HEK293 (cell line): ENCODE data around the gene ZSCAN32.

Experiments
- CTCF ChIA-PET: fragments of 350-600 bp; formaldehyde crosslinking; extraction: SDS; loops from one replicate; lab custom pipeline; 2021; ENCODE audit warnings: antibody characterized with exemption; lab: Yijun Ruan, JAX
- POLR2A ChIA-PET: fragments of 300-600 bp; formaldehyde crosslinking; extraction: SDS; loops from one replicate; lab custom pipeline; 2020; ENCODE audit warnings: antibody characterized with exemption, inconsistent platforms; lab: Yijun Ruan, JAX
- H3K27ac ChIP-seq: fragments of 200-500 bp; sonication (Bioruptor generic); 2 replicates; pipeline ENCODE4 v1.5.1; 2014; ENCODE audit warnings: low read depth, low read length, control low read depth, inconsistent platforms; ENCODE audit errors: extremely low read depth
- H3K36me3 ChIP-seq, 2 experiments: fragments of 200-500 bp in 1 of 2; sonication (Bioruptor generic) in 1 of 2; 1 replicate in 1 of 2; 2 replicates in 1 of 2; pipeline ENCODE4 v1.5.1; 2014 to 2017; ENCODE audit warnings: inconsistent platforms in 2 of 2, low read length in 2 of 2; ENCODE audit not compliant: control insufficient read depth in 2 of 2, insufficient read depth in 1 of 2
- H3K4me1 ChIP-seq: fragments of 200-500 bp; sonication (Bioruptor generic); 2 replicates; pipeline ENCODE4 v1.5.1; 2014; ENCODE audit warnings: mild to moderate bottlenecking, low read length, inconsistent platforms; ENCODE audit not compliant: control insufficient read depth, insufficient read depth
- H3K4me3 ChIP-seq: 2 replicates; pipeline ENCODE4 v1.5.1; 2011; ENCODE audit warnings: low read depth, mild to moderate bottlenecking, control low read depth, low read length, moderate library complexity
- H3K9me3 ChIP-seq: fragments of 200-500 bp; sonication (Bioruptor generic); 2 replicates; pipeline ENCODE4 v1.5.1; 2014; ENCODE audit warnings: low read depth, low read length, inconsistent platforms; ENCODE audit not compliant: control insufficient read depth, insufficient read depth
- GLI4 ChIP-seq: fragments of 450-650 bp; formaldehyde crosslinking; IDR thresholded peaks from 2 replicates; pipeline ENCODE4 v1.5.1; 2016; ENCODE audit warnings: missing biosample characterization, missing genetic modification characterization
- GLIS2 ChIP-seq: fragments of 450-650 bp; formaldehyde crosslinking; IDR thresholded peaks from 2 replicates; pipeline ENCODE4 v1.5.1; 2016; ENCODE audit warnings: missing biosample characterization, missing genetic modification characterization
- REPIN1 ChIP-seq: fragments of 450-650 bp; formaldehyde crosslinking; IDR thresholded peaks from 2 replicates; pipeline ENCODE4 v1.5.1; 2017; ENCODE audit warnings: missing biosample characterization, missing genetic modification characterization, low read depth
- SALL2 ChIP-seq: fragments of 450-650 bp; formaldehyde crosslinking; IDR thresholded peaks from 2 replicates; pipeline ENCODE4 v1.5.0; 2017; ENCODE audit warnings: missing biosample characterization, mild to moderate bottlenecking, missing genetic modification characterization, borderline replicate concordance
- SCRT2 ChIP-seq: fragments of 450-650 bp; formaldehyde crosslinking; IDR thresholded peaks from 2 replicates; pipeline ENCODE4 v1.5.1; 2016; ENCODE audit warnings: missing biosample characterization, missing genetic modification characterization
- TRIM28 ChIP-seq: IDR thresholded peaks from 2 replicates; pipeline ENCODE4 v1.6.1; 2011; ENCODE audit warnings: low read length, control low read depth, borderline replicate concordance
- ZBTB20 ChIP-seq: fragments of 450-650 bp; formaldehyde crosslinking; IDR thresholded peaks from 2 replicates; pipeline ENCODE4 v1.5.1; 2016; ENCODE audit warnings: missing biosample characterization, missing genetic modification characterization
- ZBTB7A ChIP-seq: fragments of 450-650 bp; formaldehyde crosslinking; IDR thresholded peaks from 2 replicates; pipeline ENCODE4 v1.5.1; 2016; ENCODE audit warnings: low read depth, missing biosample characterization, missing genetic modification characterization
- ZBTB8A ChIP-seq: fragments of 450-650 bp; formaldehyde crosslinking; IDR thresholded peaks from 2 replicates; pipeline ENCODE4 v1.5.1; 2016; ENCODE audit warnings: missing biosample characterization, missing genetic modification characterization
- ZFHX2 ChIP-seq: fragments of 450-650 bp; formaldehyde crosslinking; conservative IDR thresholded peaks from 2 replicates; pipeline ENCODE4 v1.5.1; 2016; ENCODE audit warnings: missing biosample characterization, missing genetic modification characterization
- ZFP37 ChIP-seq: fragments of 450-650 bp; formaldehyde crosslinking; IDR thresholded peaks from 2 replicates; pipeline ENCODE4 v1.5.1; 2016; ENCODE audit warnings: missing biosample characterization, missing genetic modification characterization
- ZNF169 ChIP-seq: fragments of 450-650 bp; formaldehyde crosslinking; IDR thresholded peaks from 2 replicates; pipeline ENCODE4 v1.5.1; 2016; ENCODE audit warnings: missing biosample characterization, missing genetic modification characterization
- ZNF350 ChIP-seq: fragments of 450-650 bp; formaldehyde crosslinking; IDR thresholded peaks from 2 replicates; pipeline ENCODE4 v1.5.0; 2017; ENCODE audit warnings: missing biosample characterization, mild to moderate bottlenecking, missing genetic modification characterization
- ZNF514 ChIP-seq: fragments of 450-650 bp; formaldehyde crosslinking; IDR thresholded peaks from 2 replicates; pipeline ENCODE4 v1.5.1; 2016; ENCODE audit warnings: missing biosample characterization, missing genetic modification characterization
- ZNF623 ChIP-seq: fragments of 450-650 bp; formaldehyde crosslinking; IDR thresholded peaks from 2 replicates; pipeline ENCODE4 v1.5.1; 2016; ENCODE audit warnings: missing biosample characterization, missing genetic modification characterization
- ZNF654 ChIP-seq: fragments of 450-650 bp; formaldehyde crosslinking; IDR thresholded peaks from 2 replicates; pipeline ENCODE4 v1.5.1; 2016; ENCODE audit warnings: low read depth, missing biosample characterization, missing genetic modification characterization
- ZNF768 ChIP-seq: fragments of 450-650 bp; formaldehyde crosslinking; IDR thresholded peaks from 2 replicates; pipeline ENCODE4 v1.5.1; 2018; ENCODE audit warnings: missing biosample characterization, mild to moderate bottlenecking, missing genetic modification characterization
- ZSCAN30 ChIP-seq: fragments of 450-650 bp; IDR thresholded peaks from 2 replicates; pipeline ENCODE4 v1.5.1; 2018; ENCODE audit warnings: missing biosample characterization, mild to moderate bottlenecking, missing genetic modification characterization, moderate library complexity
- TF ChIP-seq, protein P1 (sequence below): fragments of 450-650 bp; formaldehyde crosslinking; IDR thresholded peaks from 2 replicates; pipeline ENCODE4 v1.5.1; 2016; ENCODE audit warnings: missing biosample characterization, missing genetic modification characterization
- TF ChIP-seq, protein P2 (sequence below): fragments of 450-650 bp; formaldehyde crosslinking; optimal IDR thresholded peaks from 2 replicates; pipeline ENCODE3; 2016; ENCODE audit warnings: missing biosample characterization, mild to moderate bottlenecking, missing genetic modification characterization
- TF ChIP-seq, protein P3 (sequence below): fragments of 450-650 bp; formaldehyde crosslinking; IDR thresholded peaks from 2 replicates; pipeline ENCODE4 v1.5.1; 2016; ENCODE audit warnings: missing biosample characterization, missing genetic modification characterization
- TF ChIP-seq, protein P4 (sequence below): fragments of 450-650 bp; formaldehyde crosslinking; IDR thresholded peaks from 2 replicates; pipeline ENCODE4 v1.5.1; 2017; ENCODE audit warnings: missing biosample characterization, missing genetic modification characterization
- TF ChIP-seq, protein P5 (sequence below): fragments of 450-650 bp; formaldehyde crosslinking; IDR thresholded peaks from 2 replicates; pipeline ENCODE4 v1.5.1; 2016; ENCODE audit warnings: missing biosample characterization, missing genetic modification characterization
- TF ChIP-seq, protein P6 (sequence below): fragments of 450-650 bp; formaldehyde crosslinking; IDR thresholded peaks from 2 replicates; pipeline ENCODE4 v1.5.1; 2017; ENCODE audit warnings: missing biosample characterization, missing genetic modification characterization

Gene ZSCAN32

DNA sequence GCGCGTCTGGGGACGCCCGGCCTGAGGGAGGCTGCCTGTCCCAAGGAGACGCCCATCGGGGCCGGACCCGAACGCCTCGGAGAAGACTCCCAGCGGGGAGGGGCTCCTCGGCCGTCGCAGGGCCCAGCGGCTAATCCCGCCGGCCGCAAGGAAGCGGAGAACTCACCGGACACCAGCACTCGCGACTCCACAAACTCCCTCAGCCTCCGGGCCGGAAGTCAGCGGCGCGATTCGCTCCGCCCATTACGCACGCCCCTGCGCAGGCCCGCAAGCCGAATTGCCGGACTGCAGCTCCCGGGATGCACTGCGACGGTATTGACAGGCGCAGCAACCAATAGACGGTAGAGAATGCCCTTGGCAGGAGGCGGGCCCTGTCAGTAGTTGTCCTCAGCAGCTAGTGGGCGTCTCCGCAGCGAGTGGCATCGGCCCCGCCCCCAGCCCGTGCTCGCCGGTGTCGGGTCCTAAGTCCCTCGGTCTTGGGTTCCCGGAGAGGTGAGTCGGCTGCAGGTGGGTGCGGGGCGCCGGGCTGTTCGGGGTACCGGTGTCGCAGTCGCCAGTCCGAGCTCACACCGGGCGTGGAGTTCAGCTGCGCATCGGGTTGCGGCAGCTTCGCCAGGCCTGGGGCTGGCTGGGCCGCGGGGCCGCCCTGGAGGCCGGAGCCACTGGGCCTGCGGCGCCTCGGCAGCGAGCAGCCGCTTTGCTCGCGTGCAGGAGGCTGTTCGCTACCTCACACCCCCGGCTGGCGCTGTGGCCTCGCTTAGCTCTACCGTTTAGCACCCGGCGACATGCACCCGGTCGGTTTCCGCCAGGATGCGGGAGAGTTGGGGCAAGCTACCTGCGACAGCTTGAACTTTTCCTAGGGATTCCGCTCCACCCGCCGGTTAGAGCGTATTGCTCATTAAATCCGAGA is at the start of gene ZSCAN32, which contains the start of gene ZNF174 (continued):
- TF ChIP-seq SALL2 (no peak), ZBTB7A (tag by site-specific recombination) (peak; percentile 88; the same call in 1 of the 2 replicates), SCRT2 (tag by site-specific recombination) (peak; percentile 80), ZNF514 (tag by site-specific recombination) (no peak), GLIS2 (0 out of 2 replicates have a peak, but pooled peaks have one; percentile 30), ZNF623 (no peak), ZSCAN30 (peak; percentile 89), GLI4 (tag by site-specific recombination) (0 out of 2 replicates have a peak, but pooled peaks have one; percentile 15), REPIN1 (tag by site-specific recombination) (peak; percentile 68; the same call in 1 of the 2 replicates), ZNF169 (0 out of 2 replicates have a peak, but pooled peaks have one; percentile 35), ZBTB8A (tag by site-specific recombination) (peak; percentile 44; the same call in 1 of the 2 replicates), TRIM28 (peak; percentile 77; the same call in 1 of the 2 replicates), ZNF768 (tag by site-specific recombination) (no peak; the same call in 1 of the 2 replicates)
- TF ChIP-seq, protein P1, sequence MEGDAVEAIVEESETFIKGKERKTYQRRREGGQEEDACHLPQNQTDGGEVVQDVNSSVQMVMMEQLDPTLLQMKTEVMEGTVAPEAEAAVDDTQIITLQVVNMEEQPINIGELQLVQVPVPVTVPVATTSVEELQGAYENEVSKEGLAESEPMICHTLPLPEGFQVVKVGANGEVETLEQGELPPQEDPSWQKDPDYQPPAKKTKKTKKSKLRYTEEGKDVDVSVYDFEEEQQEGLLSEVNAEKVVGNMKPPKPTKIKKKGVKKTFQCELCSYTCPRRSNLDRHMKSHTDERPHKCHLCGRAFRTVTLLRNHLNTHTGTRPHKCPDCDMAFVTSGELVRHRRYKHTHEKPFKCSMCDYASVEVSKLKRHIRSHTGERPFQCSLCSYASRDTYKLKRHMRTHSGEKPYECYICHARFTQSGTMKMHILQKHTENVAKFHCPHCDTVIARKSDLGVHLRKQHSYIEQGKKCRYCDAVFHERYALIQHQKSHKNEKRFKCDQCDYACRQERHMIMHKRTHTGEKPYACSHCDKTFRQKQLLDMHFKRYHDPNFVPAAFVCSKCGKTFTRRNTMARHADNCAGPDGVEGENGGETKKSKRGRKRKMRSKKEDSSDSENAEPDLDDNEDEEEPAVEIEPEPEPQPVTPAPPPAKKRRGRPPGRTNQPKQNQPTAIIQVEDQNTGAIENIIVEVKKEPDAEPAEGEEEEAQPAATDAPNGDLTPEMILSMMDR = peak; percentile 70
- TF ChIP-seq, protein P2, sequence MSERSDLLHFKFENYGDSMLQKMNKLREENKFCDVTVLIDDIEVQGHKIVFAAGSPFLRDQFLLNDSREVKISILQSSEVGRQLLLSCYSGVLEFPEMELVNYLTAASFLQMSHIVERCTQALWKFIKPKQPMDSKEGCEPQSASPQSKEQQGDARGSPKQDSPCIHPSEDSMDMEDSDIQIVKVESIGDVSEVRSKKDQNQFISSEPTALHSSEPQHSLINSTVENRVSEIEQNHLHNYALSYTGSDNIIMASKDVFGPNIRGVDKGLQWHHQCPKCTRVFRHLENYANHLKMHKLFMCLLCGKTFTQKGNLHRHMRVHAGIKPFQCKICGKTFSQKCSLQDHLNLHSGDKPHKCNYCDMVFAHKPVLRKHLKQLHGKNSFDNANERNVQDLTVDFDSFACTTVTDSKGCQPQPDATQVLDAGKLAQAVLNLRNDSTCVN (tag by site-specific recombination) = peak; percentile 98
- TF ChIP-seq, protein P3, sequence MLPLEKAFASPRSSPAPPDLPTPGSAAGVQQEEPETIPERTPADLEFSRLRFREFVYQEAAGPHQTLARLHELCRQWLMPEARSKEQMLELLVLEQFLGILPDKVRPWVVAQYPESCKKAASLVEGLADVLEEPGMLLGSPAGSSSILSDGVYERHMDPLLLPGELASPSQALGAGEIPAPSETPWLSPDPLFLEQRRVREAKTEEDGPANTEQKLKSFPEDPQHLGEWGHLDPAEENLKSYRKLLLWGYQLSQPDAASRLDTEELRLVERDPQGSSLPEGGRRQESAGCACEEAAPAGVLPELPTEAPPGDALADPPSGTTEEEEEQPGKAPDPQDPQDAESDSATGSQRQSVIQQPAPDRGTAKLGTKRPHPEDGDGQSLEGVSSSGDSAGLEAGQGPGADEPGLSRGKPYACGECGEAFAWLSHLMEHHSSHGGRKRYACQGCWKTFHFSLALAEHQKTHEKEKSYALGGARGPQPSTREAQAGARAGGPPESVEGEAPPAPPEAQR (tag by site-specific recombination) = peak; percentile 72; the same call in 1 of the 2 replicates
- TF ChIP-seq, protein P4, sequence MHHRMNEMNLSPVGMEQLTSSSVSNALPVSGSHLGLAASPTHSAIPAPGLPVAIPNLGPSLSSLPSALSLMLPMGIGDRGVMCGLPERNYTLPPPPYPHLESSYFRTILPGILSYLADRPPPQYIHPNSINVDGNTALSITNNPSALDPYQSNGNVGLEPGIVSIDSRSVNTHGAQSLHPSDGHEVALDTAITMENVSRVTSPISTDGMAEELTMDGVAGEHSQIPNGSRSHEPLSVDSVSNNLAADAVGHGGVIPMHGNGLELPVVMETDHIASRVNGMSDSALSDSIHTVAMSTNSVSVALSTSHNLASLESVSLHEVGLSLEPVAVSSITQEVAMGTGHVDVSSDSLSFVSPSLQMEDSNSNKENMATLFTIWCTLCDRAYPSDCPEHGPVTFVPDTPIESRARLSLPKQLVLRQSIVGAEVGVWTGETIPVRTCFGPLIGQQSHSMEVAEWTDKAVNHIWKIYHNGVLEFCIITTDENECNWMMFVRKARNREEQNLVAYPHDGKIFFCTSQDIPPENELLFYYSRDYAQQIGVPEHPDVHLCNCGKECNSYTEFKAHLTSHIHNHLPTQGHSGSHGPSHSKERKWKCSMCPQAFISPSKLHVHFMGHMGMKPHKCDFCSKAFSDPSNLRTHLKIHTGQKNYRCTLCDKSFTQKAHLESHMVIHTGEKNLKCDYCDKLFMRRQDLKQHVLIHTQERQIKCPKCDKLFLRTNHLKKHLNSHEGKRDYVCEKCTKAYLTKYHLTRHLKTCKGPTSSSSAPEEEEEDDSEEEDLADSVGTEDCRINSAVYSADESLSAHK (tag by site-specific recombination) = 0 out of 2 replicates have a peak, but pooled peaks have one; percentile 45

DNA sequence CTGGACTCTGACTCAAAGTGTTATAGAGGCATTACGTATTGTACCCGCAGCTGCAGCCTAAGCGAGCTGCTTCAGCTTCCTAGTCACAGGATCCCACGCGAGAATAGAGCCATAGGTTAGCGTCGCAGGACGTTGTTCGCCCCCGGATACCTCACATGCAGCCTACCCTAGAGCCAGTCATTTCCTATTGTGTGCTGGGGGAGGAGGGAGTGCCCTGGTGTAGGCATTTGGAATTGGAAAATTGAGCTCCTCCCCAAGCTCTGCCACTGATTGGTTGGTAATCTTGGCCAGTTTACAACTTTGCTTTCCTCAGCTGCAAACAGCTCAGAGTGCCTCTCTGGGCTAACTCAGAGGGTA is 43.2 kb upstream of the ZSCAN32 start:
- POLR2A ChIA-PET = interaction anchor here (0.5 to 3.3 kb wide), 11 partner anchors 10 to 294 kb away, joined by 3 to 33 read pairs (median 4); partner anchors contain the start of genes CLUAP1, ZNF174, ZNF263 and ZSCAN32
- peak overlapping the region; percentile 12; the same call in 1 of the 2 replicates for H3K27ac ChIP-seq
- TF ChIP-seq, protein P5, sequence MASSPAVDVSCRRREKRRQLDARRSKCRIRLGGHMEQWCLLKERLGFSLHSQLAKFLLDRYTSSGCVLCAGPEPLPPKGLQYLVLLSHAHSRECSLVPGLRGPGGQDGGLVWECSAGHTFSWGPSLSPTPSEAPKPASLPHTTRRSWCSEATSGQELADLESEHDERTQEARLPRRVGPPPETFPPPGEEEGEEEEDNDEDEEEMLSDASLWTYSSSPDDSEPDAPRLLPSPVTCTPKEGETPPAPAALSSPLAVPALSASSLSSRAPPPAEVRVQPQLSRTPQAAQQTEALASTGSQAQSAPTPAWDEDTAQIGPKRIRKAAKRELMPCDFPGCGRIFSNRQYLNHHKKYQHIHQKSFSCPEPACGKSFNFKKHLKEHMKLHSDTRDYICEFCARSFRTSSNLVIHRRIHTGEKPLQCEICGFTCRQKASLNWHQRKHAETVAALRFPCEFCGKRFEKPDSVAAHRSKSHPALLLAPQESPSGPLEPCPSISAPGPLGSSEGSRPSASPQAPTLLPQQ (tag by site-specific recombination) = 0 out of 2 replicates have a peak, but pooled peaks have one; percentile 30
- TF ChIP-seq ZBTB20 (tag by site-specific recombination) = peak; percentile 93
- TF ChIP-seq ZNF654 (tag by site-specific recombination) = no peak
- peak; percentile 54 for TF ChIP-seq ZFHX2
- 0 out of 2 replicates have a peak, but pooled peaks have one; percentile 22 for TF ChIP-seq ZFP37 (tag by site-specific recombination)
- TF ChIP-seq ZNF350 (tag by site-specific recombination) = no peak
- TF ChIP-seq, protein P6, sequence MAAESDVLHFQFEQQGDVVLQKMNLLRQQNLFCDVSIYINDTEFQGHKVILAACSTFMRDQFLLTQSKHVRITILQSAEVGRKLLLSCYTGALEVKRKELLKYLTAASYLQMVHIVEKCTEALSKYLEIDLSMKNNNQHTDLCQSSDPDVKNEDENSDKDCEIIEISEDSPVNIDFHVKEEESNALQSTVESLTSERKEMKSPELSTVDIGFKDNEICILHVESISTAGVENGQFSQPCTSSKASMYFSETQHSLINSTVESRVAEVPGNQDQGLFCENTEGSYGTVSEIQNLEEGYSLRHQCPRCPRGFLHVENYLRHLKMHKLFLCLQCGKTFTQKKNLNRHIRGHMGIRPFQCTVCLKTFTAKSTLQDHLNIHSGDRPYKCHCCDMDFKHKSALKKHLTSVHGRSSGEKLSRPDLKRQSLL = peak; percentile 65; the same call in 1 of the 2 replicates

More for the DNA sequence above, 43.2 kb upstream of the ZSCAN32 start:
- CTCF ChIA-PET = interaction anchor here (0.6 to 1.0 kb wide), 2 partner anchors 13 to 90 kb away, joined by 3 read pairs; no protein-coding TSS in a partner anchor
- Histone ChIP-seq H3K4me3 (peak overlapping the region; percentile 61), H3K36me3 (peaks cover 5 to 34% of the 10 kb centered on the region in 2 experiments; a peak in 2 of 3 replicates), H3K9me3 (no peaks in the 10 kb centered on the region), H3K4me1 (no peaks in the 10 kb centered on the region)
